ENCODE measurements around the gene UBE2V1. TPM values are rescaled to one million over a fixed set of nuclear protein-coding genes. Genes with fewer than 3 reads are reported as not detected.

UBE2V1 gene
- total and polyA plus RNA-seq, 2 of the 13 experiments (the other 11 are each of a cell fraction or from before 2014, with no cell fraction given), result 81.3 to 132 TPM

DNA sequence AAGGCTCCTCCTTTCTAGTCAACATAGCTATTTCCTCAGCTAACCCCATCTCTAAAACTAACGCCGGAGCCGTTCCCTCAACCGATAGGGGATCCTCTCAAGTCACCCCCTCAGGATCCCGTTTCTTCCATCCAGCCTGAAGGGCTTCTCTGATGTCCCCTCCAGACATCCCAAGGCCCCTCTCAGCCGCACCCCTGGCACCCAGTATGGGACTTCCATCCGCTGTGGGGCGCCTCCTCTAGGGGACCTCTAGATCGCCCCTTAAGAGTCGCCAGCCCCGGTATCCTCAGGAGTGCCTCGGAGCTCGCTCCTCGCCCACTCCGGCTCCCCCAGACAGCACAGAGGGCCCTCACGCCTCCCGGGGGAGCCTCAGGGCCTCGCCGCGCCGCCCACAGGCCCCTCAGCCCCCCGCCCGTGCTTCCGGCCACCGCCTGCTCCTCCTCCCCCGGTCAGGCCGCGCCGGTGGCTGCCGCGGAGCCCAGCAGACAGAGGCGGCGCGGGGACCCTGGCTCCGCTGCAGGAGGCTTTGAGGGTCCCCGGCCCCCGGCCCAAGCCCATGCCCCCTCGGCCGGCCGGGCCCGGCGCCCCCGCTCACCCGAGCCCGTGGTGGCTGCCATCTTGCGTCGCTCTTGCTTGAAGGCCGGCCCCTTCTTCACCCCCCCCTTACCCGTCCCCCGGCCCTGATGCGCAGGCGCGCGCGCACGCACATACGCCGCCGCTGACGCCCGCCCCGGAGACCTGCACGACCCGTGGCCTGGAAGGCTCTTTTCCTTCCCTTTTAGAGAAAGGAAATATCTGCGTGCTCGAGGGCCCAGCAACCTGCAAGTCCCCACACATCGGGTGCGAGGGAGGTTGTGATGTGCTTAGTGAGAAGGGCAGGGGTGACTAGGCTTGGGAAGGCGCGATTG lies at the start of gene UBE2V1 (continued):
- no peak for TF ChIP-seq AGO1 (IDR thresholded peaks at IDR 0.05; ENCODE audit: low read depth, low read length, poor library complexity, severe bottlenecking)
- no peak for TF ChIP-seq HMGA1 (CRISPR knock-in tag; conservative IDR thresholded peaks at IDR 0.05)
- TF ChIP-seq, protein P1, sequence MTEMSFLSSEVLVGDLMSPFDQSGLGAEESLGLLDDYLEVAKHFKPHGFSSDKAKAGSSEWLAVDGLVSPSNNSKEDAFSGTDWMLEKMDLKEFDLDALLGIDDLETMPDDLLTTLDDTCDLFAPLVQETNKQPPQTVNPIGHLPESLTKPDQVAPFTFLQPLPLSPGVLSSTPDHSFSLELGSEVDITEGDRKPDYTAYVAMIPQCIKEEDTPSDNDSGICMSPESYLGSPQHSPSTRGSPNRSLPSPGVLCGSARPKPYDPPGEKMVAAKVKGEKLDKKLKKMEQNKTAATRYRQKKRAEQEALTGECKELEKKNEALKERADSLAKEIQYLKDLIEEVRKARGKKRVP (CRISPR knock-in tag; IDR thresholded peaks at IDR 0.05), result peak in 1 of 2 experiments; percentile 60; a peak in 1 of 4 replicates
- TF ChIP-seq PAWR (CRISPR knock-in tag; IDR thresholded peaks at IDR 0.05; ENCODE audit: borderline replicate concordance), result no peak; the same call in 1 of the 2 replicates
- no peak for TF ChIP-seq ZBTB1 (CRISPR knock-in tag; IDR thresholded peaks at IDR 0.05; ENCODE audit: borderline replicate concordance)
- TF ChIP-seq SOX5 (CRISPR knock-in tag; IDR thresholded peaks at IDR 0.05; ENCODE audit: borderline replicate concordance), result no peak
- TF ChIP-seq ZMAT3 (CRISPR knock-in tag; conservative IDR thresholded peaks at IDR 0.05), result peak; percentile 90
- no peak for TF ChIP-seq MZF1 (CRISPR knock-in tag; IDR thresholded peaks at IDR 0.05; ENCODE audit: borderline replicate concordance)
- TF ChIP-seq, protein P2, sequence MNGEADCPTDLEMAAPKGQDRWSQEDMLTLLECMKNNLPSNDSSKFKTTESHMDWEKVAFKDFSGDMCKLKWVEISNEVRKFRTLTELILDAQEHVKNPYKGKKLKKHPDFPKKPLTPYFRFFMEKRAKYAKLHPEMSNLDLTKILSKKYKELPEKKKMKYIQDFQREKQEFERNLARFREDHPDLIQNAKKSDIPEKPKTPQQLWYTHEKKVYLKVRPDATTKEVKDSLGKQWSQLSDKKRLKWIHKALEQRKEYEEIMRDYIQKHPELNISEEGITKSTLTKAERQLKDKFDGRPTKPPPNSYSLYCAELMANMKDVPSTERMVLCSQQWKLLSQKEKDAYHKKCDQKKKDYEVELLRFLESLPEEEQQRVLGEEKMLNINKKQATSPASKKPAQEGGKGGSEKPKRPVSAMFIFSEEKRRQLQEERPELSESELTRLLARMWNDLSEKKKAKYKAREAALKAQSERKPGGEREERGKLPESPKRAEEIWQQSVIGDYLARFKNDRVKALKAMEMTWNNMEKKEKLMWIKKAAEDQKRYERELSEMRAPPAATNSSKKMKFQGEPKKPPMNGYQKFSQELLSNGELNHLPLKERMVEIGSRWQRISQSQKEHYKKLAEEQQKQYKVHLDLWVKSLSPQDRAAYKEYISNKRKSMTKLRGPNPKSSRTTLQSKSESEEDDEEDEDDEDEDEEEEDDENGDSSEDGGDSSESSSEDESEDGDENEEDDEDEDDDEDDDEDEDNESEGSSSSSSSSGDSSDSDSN (CRISPR knock-in tag; IDR thresholded peaks at IDR 0.05), result peak; percentile 71; the same call in 1 of the 2 replicates
- peak; percentile 55 for TF ChIP-seq ARNTL (CRISPR knock-in tag; IDR thresholded peaks at IDR 0.05)
- peak; percentile 91 for TF ChIP-seq ZNF891 (CRISPR knock-in tag; IDR thresholded peaks at IDR 0.05)
- TF ChIP-seq GFI1 (CRISPR knock-in tag; IDR thresholded peaks at IDR 0.05; ENCODE audit: borderline replicate concordance), result 0 out of 2 replicates have a peak, but pooled peaks have one; percentile 67
- no peak; the same call in 1 of the 2 replicates for TF ChIP-seq GZF1 (CRISPR knock-in tag; IDR thresholded peaks at IDR 0.05)
- TF ChIP-seq NFYB (CRISPR knock-in tag; IDR thresholded peaks at IDR 0.05), result no peak
- TF ChIP-seq ERF (CRISPR knock-in tag; IDR thresholded peaks at IDR 0.05), result peak; percentile 66; the same call in 1 of the 2 replicates
- no peak for TF ChIP-seq MAFG (CRISPR knock-in tag; IDR thresholded peaks at IDR 0.05)
- TF ChIP-seq POGZ (CRISPR knock-in tag; IDR thresholded peaks at IDR 0.05), result 0 out of 2 replicates have a peak, but pooled peaks have one; percentile 16
- TF ChIP-seq KDM3A (CRISPR knock-in tag; IDR thresholded peaks at IDR 0.05; ENCODE audit: low read depth), result peak; percentile 11; the same call in 1 of the 2 replicates
- TF ChIP-seq TCF12 (IDR thresholded peaks at IDR 0.05), result no peak
- TF ChIP-seq TCF12 (CRISPR knock-in tag; IDR thresholded peaks at IDR 0.05), result peak; percentile 93
- TF ChIP-seq, protein P3, sequence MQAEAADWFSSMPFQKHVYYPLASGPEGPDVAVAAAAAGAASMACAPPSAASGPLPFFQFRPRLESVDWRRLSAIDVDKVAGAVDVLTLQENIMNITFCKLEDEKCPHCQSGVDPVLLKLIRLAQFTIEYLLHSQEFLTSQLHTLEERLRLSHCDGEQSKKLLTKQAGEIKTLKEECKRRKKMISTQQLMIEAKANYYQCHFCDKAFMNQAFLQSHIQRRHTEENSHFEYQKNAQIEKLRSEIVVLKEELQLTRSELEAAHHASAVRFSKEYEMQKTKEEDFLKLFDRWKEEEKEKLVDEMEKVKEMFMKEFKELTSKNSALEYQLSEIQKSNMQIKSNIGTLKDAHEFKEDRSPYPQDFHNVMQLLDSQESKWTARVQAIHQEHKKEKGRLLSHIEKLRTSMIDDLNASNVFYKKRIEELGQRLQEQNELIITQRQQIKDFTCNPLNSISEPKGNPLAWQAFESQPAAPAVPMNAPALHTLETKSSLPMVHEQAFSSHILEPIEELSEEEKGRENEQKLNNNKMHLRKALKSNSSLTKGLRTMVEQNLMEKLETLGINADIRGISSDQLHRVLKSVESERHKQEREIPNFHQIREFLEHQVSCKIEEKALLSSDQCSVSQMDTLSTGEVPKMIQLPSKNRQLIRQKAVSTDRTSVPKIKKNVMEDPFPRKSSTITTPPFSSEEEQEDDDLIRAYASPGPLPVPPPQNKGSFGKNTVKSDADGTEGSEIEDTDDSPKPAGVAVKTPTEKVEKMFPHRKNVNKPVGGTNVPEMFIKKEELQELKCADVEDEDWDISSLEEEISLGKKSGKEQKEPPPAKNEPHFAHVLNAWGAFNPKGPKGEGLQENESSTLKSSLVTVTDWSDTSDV (CRISPR knock-in tag; IDR thresholded peaks at IDR 0.05), result no peak; the same call in 1 of the 2 replicates
- TF ChIP-seq HNRNPL (IDR thresholded peaks at IDR 0.05; ENCODE audit: low read depth, low read length), result no peak
